ENCODE results near the gene DRD2. TPM values are rescaled to one million over a fixed set of nuclear protein-coding genes. Genes with fewer than 3 reads are reported as not detected.

Gene DRD2
- total and polyA plus RNA-seq, 10 donors = not detected

GRCh38 chr11:113376156-113376555 lies 99.0 kb downstream of the DRD2 start:
- TF ChIP-seq POLR2A (IDR thresholded peaks at IDR 0.05) = no peak
- TF ChIP-seq POLR2AphosphoS5 (IDR thresholded peaks at IDR 0.05) = no peak
- TF ChIP-seq CTCF (IDR thresholded peaks at IDR 0.05 in 8 of 11, conservative IDR thresholded peaks at IDR 0.05 in 3 of 11) = no peak
- Histone ChIP-seq H3K9me3 (no peaks in the 10 kb centered on the region), H3K27ac (peak overlapping the region in 1 of 8 donors; percentile 15), H3K27me3 (replicated peaks in 1 of 7) (no peaks in the 10 kb centered on the region), H3K36me3 (peaks cover 0 to 22% (median 0%) of the 10 kb centered on the region in 6 donors), H3K4me1 (peaks cover 0 to 12% (median 2%) of the 10 kb centered on the region in 6 donors), H3K4me3 (no peak overlapping the region)
- 9 to 22% (median 12%) methylated on average over 3 of the region's 3 CpGs for WGBS, 5 donors
- no peak for DNase-seq
- intact Hi-C loops (cut with DNase I; ENCODE audit: low total_unique reads) = no loop called here

- Histone ChIP-seq H3K27me3 (replicated peaks in 1 of 7) (no peaks in the 10 kb centered on the region), H3K27ac (no peak overlapping the region), H3K36me3 (peaks cover 0 to 29% (median 0%) of the 10 kb centered on the region in 6 donors), H3K4me3 (no peak overlapping the region), H3K4me1 (peaks cover 0 to 12% (median 2%) of the 10 kb centered on the region in 6 donors), H3K9me3 (no peaks in the 10 kb centered on the region)
- TF ChIP-seq POLR2A (IDR thresholded peaks at IDR 0.05) (no peak), CTCF (IDR thresholded peaks at IDR 0.05 in 8 of 11, conservative IDR thresholded peaks at IDR 0.05 in 3 of 11) (no peak), POLR2AphosphoS5 (IDR thresholded peaks at IDR 0.05) (no peak)
- intact Hi-C loops (cut with DNase I; ENCODE audit: low total_unique reads) = no loop called here
- DNase-seq = no peak
- 90 to 96% (median 93%) methylated on average over 5 of the region's 5 CpGs for WGBS, 5 donors
These were observed 99.8 kb downstream of the DRD2 start for GRCh38 chr11:113375402-113375801.

GRCh38 chr11:113373981-113374560 lies 101.1 kb downstream of the DRD2 start:
- Histone ChIP-seq H3K36me3 (peaks cover 0 to 41% (median under 1%) of the 10 kb centered on the region in 6 donors), H3K27me3 (replicated peaks in 1 of 7) (no peaks in the 10 kb centered on the region), H3K27ac (no peak overlapping the region), H3K4me1 (peaks cover 0 to 12% (median 2%) of the 10 kb centered on the region in 6 donors), H3K9me3 (no peaks in the 10 kb centered on the region), H3K4me3 (no peak overlapping the region)
- TF ChIP-seq CTCF (IDR thresholded peaks at IDR 0.05 in 8 of 11, conservative IDR thresholded peaks at IDR 0.05 in 3 of 11) (no peak), POLR2AphosphoS5 (IDR thresholded peaks at IDR 0.05) (no peak), POLR2A (IDR thresholded peaks at IDR 0.05) (no peak)
- DNase-seq = no peak
- 73 to 83% (median 80%) methylated on average over 10 of the region's 10 CpGs for WGBS, 5 donors
- intact Hi-C loops (cut with DNase I; ENCODE audit: low total_unique reads) = no loop called here

GRCh38 chr11:113373306-113373705 lies 101.9 kb downstream of the DRD2 start:
- no peak overlapping the region for H3K27ac ChIP-seq
- intact Hi-C loops (cut with DNase I; ENCODE audit: low total_unique reads) = no loop called here
- WGBS, 5 donors = 66 to 84% (median 75%) methylated on average over 3 of the region's 3 CpGs
- peaks cover 0 to 12% (median 2%) of the 10 kb centered on the region in 6 donors for H3K4me1 ChIP-seq
- no peak for DNase-seq
- H3K4me3 ChIP-seq = no peak overlapping the region
- no peaks in the 10 kb centered on the region for H3K9me3 ChIP-seq
- H3K27me3 ChIP-seq (replicated peaks in 1 of 7) = no peaks in the 10 kb centered on the region
- peaks cover 0 to 49% (median 8%) of the 10 kb centered on the region in 6 donors for H3K36me3 ChIP-seq
- TF ChIP-seq POLR2A (IDR thresholded peaks at IDR 0.05) (no peak), CTCF (IDR thresholded peaks at IDR 0.05 in 8 of 11, conservative IDR thresholded peaks at IDR 0.05 in 3 of 11) (no peak), POLR2AphosphoS5 (IDR thresholded peaks at IDR 0.05) (no peak)

Data from spleen (tissue), 11 donors.